ENCODE measurements around the gene PRDM1.

GRCh38 chr6:106104941-106105340 lies 18.8 kb downstream of the PRDM1 start:
- TF ChIP-seq YY1 (IDR thresholded peaks at IDR 0.05; ENCODE audit: insufficient read depth, insufficient read length) (no peak), SUZ12 (IDR thresholded peaks at IDR 0.05; ENCODE audit: extremely low read depth, insufficient read depth, insufficient read length) (no peak), ZNF274 (IDR thresholded peaks at IDR 0.05; ENCODE audit: low read depth, low read length) (no peak)

Measured in NT2/D1 (cell line).